HG03139 (cell line): ENCODE results near the gene LMBR1.

ENCODE experiments used
- ATAC-seq: cut with Tn5 transposase; IDR thresholded peaks from one replicate; pipeline ENCODE4 v1.9.1; 2021; ENCODE audit not compliant: unreplicated experiment

Gene LMBR1

GRCh38 chr7:156629873-156630272, 263.1 kb downstream of the LMBR1 start:
- ATAC-seq = no peak

- ATAC-seq = no peak
Measured at GRCh38 chr7:156628562-156628961, 264.4 kb downstream of the LMBR1 start.
